GM10248 (cell line): Measurements from ENCODE around the gene HOXC4.
A peak's percentile ranks its signal among the peaks of the same experiment; 100 is the strongest.

Source experiments
- CTCF ChIA-PET: fragments of 300-600 bp; sonication (Branson Sonifier 250); formaldehyde crosslinking; extraction: SDS; loops from one replicate; lab custom pipeline; 2021; ENCODE audit warnings: antibody characterized with exemption; lab: Yijun Ruan, JAX
- POLR2A ChIA-PET: fragments of 350-650 bp; sonication (Branson Sonifier 250); formaldehyde crosslinking; extraction: SDS; loops from one replicate; lab custom pipeline; 2020; ENCODE audit warnings: antibody characterized with exemption; lab: Yijun Ruan, JAX
- DNase-seq: peaks from one replicate; pipeline ENCODE4 v3.0.0; 2012; ENCODE audit errors: extremely low spot score
- CTCF ChIP-seq: IDR thresholded peaks from 2 replicates; pipeline ENCODE4 v1.5.1; 2012; ENCODE audit warnings: mild to moderate bottlenecking, low read depth; ENCODE audit errors: extremely low read depth, missing control alignments, control extremely low read depth

HOXC4 gene

GRCh38 chr12:54053003-54053750, 458 bp upstream of the HOXC4 start:
- DNase-seq, result peak; percentile 80
- ChIA-PET POLR2A (interaction anchor here (0.7 to 1.0 kb wide), 4 partner anchors 18 to 576 kb away, joined by 3 to 9 read pairs (median 4); partner anchors contain the start of gene HOXC12), CTCF (interaction anchor here (0.8 to 4.3 kb wide), 16 partner anchors 14 to 326 kb away, joined by 3 to 30 read pairs (median 4); partner anchors contain the start of genes HOXC10 and HOXC5)
- no peak for TF ChIP-seq CTCF

- CTCF ChIA-PET, result interaction anchor here (0.8 to 2.8 kb wide), 3 partner anchors 23 to 160 kb away, joined by 4 to 9 read pairs (median 8); no protein-coding TSS in a partner anchor
- TF ChIP-seq CTCF, result no peak
- DNase-seq, result no peak
- POLR2A ChIA-PET, result no interaction called here
These were observed 1.1 kb downstream of the HOXC4 start for GRCh38 chr12:54054742-54055194.

- TF ChIP-seq CTCF, result no peak
- ChIA-PET POLR2A (interaction anchor here (0.8 kb wide), 1 partner anchor 237 kb away, joined by 3 read pairs; no protein-coding TSS in a partner anchor), CTCF (interaction anchor here (2.8 kb wide), 1 partner anchor 159 kb away, joined by 8 read pairs; no protein-coding TSS in a partner anchor)
- DNase-seq, result no peak
These were observed 1.9 kb downstream of the HOXC4 start for GRCh38 chr12:54055552-54055951.

- ChIA-PET POLR2A (interaction anchor here (0.8 kb wide), 1 partner anchor 237 kb away, joined by 3 read pairs; no protein-coding TSS in a partner anchor), CTCF (no interaction called here)
- TF ChIP-seq CTCF, result no peak
- no peak for DNase-seq
These were observed 2.5 kb downstream of the HOXC4 start for GRCh38 chr12:54056110-54056509.

- ChIA-PET CTCF (no interaction called here), POLR2A (no interaction called here)
- no peak for TF ChIP-seq CTCF
- DNase-seq, result no peak
These were observed 4.6 kb downstream of the HOXC4 start for GRCh38 chr12:54058128-54058768.

- DNase-seq, result no peak
- ChIA-PET POLR2A (no interaction called here), CTCF (interaction anchor here (1.3 to 1.4 kb wide), 2 partner anchors 9 to 314 kb away, joined by 3 to 5 read pairs; no protein-coding TSS in a partner anchor)
- TF ChIP-seq CTCF, result no peak
These were observed 6.0 kb downstream of the HOXC4 start for GRCh38 chr12:54059668-54060067.
